NB4 (cell line): Measurements from ENCODE around the gene MACROD2.

Source experiments
- CTCF ChIP-seq: IDR thresholded peaks from one replicate; pipeline ENCODE4 v1.5.1; 2012; ENCODE audit warnings: low read depth, low read length
- POLR2A ChIP-seq: IDR thresholded peaks from 2 replicates; pipeline ENCODE4 v1.6.1; 2011; ENCODE audit warnings: mild to moderate bottlenecking; ENCODE audit not compliant: insufficient read length; ENCODE audit errors: extremely low read depth

- TF ChIP-seq CTCF, result no peak
- no peak for TF ChIP-seq POLR2A
Measured at GRCh38 chr20:15859061-15859460, 1863.7 kb downstream of the MACROD2 start.
